ENCODE results near the gene LPCAT3. TPM values are rescaled to one million over a fixed set of nuclear protein-coding genes. Genes with fewer than 3 reads are reported as not detected.

The LPCAT3 gene
- polyA plus RNA-seq, 1 experiment, result 37.6 TPM

DNA sequence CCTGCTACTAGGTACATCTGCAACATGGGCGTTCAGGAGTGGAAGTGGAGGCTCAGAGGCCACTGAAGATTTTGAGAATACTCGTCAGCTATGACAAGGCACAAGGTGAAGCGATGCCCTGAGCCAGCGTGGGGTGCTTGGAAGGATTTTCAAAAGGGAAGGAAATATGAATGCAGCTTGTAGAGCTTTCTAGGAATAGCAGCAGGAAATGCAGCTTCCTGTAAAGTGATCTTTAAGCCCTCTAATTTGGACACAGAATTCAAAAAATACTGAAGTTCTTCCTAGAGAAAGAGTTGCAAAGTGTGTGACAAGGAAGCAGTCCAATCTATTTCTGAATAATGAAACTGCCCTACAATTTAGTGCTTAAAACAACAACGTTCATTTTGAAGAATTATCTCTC lies 29.0 kb upstream of the LPCAT3 start:
- no peak overlapping the region for H3K4me3 ChIP-seq (ENCODE audit: low read depth, low read length)
- no peaks in the 10 kb centered on the region for H3K9me3 ChIP-seq (ENCODE audit: control insufficient read depth, insufficient read depth, low read length)
- no peak overlapping the region for H3K27ac ChIP-seq (ENCODE audit: low read depth, low read length)
- peaks cover 20% of the 10 kb centered on the region for H3K27me3 ChIP-seq (ENCODE audit: control insufficient read depth, insufficient read depth, low read length)
- ChIA-PET POLR2A (no interaction called here), CTCF (interaction anchor here (0.9 kb wide), 1 partner anchor 11 kb away, joined by 3 read pairs; no protein-coding TSS in a partner anchor)
- TF ChIP-seq, protein P1, sequence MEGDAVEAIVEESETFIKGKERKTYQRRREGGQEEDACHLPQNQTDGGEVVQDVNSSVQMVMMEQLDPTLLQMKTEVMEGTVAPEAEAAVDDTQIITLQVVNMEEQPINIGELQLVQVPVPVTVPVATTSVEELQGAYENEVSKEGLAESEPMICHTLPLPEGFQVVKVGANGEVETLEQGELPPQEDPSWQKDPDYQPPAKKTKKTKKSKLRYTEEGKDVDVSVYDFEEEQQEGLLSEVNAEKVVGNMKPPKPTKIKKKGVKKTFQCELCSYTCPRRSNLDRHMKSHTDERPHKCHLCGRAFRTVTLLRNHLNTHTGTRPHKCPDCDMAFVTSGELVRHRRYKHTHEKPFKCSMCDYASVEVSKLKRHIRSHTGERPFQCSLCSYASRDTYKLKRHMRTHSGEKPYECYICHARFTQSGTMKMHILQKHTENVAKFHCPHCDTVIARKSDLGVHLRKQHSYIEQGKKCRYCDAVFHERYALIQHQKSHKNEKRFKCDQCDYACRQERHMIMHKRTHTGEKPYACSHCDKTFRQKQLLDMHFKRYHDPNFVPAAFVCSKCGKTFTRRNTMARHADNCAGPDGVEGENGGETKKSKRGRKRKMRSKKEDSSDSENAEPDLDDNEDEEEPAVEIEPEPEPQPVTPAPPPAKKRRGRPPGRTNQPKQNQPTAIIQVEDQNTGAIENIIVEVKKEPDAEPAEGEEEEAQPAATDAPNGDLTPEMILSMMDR (IDR thresholded peaks at IDR 0.05; ENCODE audit: low read depth, low read length), result no peak
- no peak for DNase-seq (ENCODE audit: low read depth, low spot score)

DNA sequence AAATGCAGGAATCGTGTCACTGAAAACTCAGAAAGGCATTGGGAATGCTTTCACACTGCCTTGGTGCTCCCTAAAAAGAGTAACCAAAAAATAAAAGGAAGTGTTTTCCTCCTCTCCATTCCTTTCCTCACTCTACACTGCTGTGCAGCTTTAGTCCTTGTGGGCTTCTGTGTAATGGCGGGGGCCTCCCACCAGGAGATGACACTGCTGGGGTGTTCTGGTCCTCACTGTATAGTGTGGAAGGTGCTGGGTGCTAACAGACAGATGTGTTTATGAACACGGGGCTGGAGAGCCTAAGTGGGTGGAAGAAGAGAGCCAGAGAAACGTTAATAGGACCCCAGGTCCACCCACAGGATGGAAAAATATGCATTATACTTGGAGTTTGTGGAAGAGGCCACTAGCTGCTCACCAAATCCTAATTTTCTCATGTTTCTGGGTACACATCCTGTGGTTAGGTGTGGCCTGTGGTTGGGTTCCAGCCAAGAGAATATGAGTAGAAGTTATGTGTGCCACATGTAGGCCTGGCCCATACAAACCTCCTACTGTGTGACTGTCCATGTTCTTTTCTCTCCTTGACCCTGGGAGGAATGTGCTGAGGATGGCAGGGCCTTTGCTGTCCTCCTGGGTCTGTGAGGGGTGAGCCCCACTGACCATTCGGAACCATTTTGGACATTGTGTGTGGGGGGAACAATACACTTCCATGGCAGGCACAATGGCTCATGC lies 28.3 kb upstream of the LPCAT3 start:
- Histone ChIP-seq H3K4me3 (ENCODE audit: low read depth, low read length) (no peak overlapping the region), H3K27me3 (ENCODE audit: control insufficient read depth, insufficient read depth, low read length) (peaks cover 17% of the 10 kb centered on the region), H3K9me3 (ENCODE audit: control insufficient read depth, insufficient read depth, low read length) (no peaks in the 10 kb centered on the region), H3K27ac (ENCODE audit: low read depth, low read length) (no peak overlapping the region)
- POLR2A ChIA-PET, result no interaction called here
- DNase-seq (ENCODE audit: low read depth, low spot score), result no peak
- CTCF ChIA-PET, result no interaction called here
- TF ChIP-seq, protein P1 (IDR thresholded peaks at IDR 0.05; ENCODE audit: low read depth, low read length), result no peak

DNA sequence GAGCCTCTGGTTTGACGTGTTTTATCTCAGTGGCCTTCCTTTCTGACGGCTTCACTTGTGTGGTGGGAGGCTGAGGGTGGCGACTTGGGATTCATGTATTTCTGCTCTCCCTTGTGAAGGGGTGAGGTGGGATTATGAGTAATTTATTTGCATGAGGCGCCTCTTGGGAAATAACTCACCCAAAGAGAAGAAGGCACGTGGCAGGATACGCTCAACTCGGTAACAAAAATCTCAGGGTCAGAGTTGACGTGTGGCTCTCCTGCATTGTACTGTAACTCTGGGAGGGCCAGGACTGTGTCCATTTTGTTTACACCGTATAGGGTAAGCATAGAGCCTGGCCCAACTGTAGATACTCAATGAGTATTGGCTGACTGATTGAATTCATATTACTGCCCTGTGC lies 27.6 kb upstream of the LPCAT3 start:
- TF ChIP-seq, protein P1 (IDR thresholded peaks at IDR 0.05; ENCODE audit: low read depth, low read length), result no peak
- Histone ChIP-seq H3K9me3 (ENCODE audit: control insufficient read depth, insufficient read depth, low read length) (no peaks in the 10 kb centered on the region), H3K27ac (ENCODE audit: low read depth, low read length) (no peak overlapping the region), H3K4me3 (ENCODE audit: low read depth, low read length) (no peak overlapping the region), H3K27me3 (ENCODE audit: control insufficient read depth, insufficient read depth, low read length) (peaks cover 20% of the 10 kb centered on the region)
- POLR2A ChIA-PET, result no interaction called here
- no peak for DNase-seq (ENCODE audit: low read depth, low spot score)
- CTCF ChIA-PET, result no interaction called here

DNA sequence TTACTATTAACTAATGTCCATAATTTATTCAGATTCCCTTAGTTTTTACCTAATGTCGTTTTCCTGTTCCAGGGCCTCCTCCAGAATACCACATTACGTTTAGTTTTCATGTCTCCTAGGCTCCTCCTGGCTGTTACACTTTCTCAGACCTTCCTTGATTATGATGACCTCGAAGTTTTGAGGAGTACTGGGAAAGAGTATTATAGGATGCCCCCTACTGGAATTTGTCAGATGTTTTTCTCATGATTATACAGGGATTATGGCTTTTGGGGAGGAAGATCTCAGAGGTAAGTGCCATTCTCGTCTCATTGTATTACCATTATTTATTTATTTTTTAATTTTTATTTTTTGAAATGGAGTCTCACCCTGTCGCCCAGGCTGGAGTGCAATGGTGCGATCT lies 24.6 kb upstream of the LPCAT3 start:
- no peak for DNase-seq (ENCODE audit: low read depth, low spot score)
- TF ChIP-seq, protein P1 (IDR thresholded peaks at IDR 0.05; ENCODE audit: low read depth, low read length), result peak; percentile 39
- POLR2A ChIA-PET, result no interaction called here
- Histone ChIP-seq H3K4me3 (ENCODE audit: low read depth, low read length) (no peak overlapping the region), H3K9me3 (ENCODE audit: control insufficient read depth, insufficient read depth, low read length) (peaks cover 3% of the 10 kb centered on the region; the same call in 1 of the 2 replicates), H3K27me3 (ENCODE audit: control insufficient read depth, insufficient read depth, low read length) (peaks cover 22% of the 10 kb centered on the region), H3K27ac (ENCODE audit: low read depth, low read length) (no peak overlapping the region)
- CTCF ChIA-PET, result interaction anchor here (1.0 to 2.1 kb wide), 3 partner anchors 10 to 18 kb away, joined by 3 to 6 read pairs (median 5); partner anchors contain the start of gene C1S

- Histone ChIP-seq H3K27me3 (ENCODE audit: control insufficient read depth, insufficient read depth, low read length) (peaks cover 29% of the 10 kb centered on the region), H3K9me3 (ENCODE audit: control insufficient read depth, insufficient read depth, low read length) (peaks cover 3% of the 10 kb centered on the region; the same call in 1 of the 2 replicates), H3K4me3 (ENCODE audit: low read depth, low read length) (no peak overlapping the region), H3K27ac (ENCODE audit: low read depth, low read length) (no peak overlapping the region)
- POLR2A ChIA-PET, result no interaction called here
- TF ChIP-seq, protein P1 (IDR thresholded peaks at IDR 0.05; ENCODE audit: low read depth, low read length), result no peak
- CTCF ChIA-PET, result no interaction called here
- no peak for DNase-seq (ENCODE audit: low read depth, low spot score)
Observed at GRCh38 chr12:7039403-7039802, 21.1 kb upstream of the LPCAT3 start.

Data from AG04450 (cell line).